OCI-LY7 (cell line): Measurements from ENCODE around the gene TDRD9.

Experiments used
- EZH2phosphoT487 ChIP-seq: fragments of 200-600 bp; sonication (generic); IDR thresholded peaks from 2 replicates; pipeline ENCODE4 v1.6.1; 2018; ENCODE audit warnings: low read depth, borderline replicate concordance, mild to moderate bottlenecking, mixed run types, antibody characterized with exemption, low read length, moderate library complexity, mixed read lengths
- TF ChIP-seq, protein P1 (sequence below): fragments of 200-600 bp; sonication (generic); conservative IDR thresholded peaks from 2 replicates; pipeline ENCODE4 v1.5.1; 2014; ENCODE audit warnings: mild to moderate bottlenecking, antibody characterized with exemption, low read length, moderate library complexity, mixed read lengths

DNA sequence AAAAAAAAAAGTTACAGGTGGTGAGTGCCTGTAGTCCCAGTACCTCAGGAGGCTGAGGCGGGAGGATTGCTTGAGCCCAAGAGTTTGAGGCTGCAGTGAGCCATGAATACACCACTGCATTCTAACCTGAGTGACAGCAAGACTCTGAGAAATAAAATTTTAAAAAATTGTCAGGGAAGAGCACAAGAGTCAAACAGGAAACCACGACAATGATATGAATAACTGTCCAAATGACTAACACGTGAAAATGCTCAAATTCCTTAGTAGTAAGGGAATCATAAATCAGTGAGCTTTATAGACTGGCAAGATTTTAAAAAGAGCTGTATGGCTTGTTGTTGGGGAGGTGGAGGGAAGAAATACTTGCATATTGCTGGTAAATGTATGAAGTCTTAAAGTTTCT, 144.3 kb downstream of the TDRD9 start:
- TF ChIP-seq, protein P1, sequence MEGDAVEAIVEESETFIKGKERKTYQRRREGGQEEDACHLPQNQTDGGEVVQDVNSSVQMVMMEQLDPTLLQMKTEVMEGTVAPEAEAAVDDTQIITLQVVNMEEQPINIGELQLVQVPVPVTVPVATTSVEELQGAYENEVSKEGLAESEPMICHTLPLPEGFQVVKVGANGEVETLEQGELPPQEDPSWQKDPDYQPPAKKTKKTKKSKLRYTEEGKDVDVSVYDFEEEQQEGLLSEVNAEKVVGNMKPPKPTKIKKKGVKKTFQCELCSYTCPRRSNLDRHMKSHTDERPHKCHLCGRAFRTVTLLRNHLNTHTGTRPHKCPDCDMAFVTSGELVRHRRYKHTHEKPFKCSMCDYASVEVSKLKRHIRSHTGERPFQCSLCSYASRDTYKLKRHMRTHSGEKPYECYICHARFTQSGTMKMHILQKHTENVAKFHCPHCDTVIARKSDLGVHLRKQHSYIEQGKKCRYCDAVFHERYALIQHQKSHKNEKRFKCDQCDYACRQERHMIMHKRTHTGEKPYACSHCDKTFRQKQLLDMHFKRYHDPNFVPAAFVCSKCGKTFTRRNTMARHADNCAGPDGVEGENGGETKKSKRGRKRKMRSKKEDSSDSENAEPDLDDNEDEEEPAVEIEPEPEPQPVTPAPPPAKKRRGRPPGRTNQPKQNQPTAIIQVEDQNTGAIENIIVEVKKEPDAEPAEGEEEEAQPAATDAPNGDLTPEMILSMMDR, result no peak
- no peak for TF ChIP-seq EZH2phosphoT487
